Measurements from ENCODE around the gene MPL.

Gene MPL

GRCh38 chr1:43331688-43332087, 5.9 kb upstream of the MPL start:
- Histone ChIP-seq H3F3A (ENCODE audit: insufficient read depth) (no peaks in the 10 kb centered on the region), H3K9me2 (replicated peaks; ENCODE audit: insufficient read depth, low read length) (no peaks in the 10 kb centered on the region), H3K27me3 (ENCODE audit: low read length) (no peaks in the 10 kb centered on the region), H3K4me3 (ENCODE audit: insufficient read depth, low read length, poor library complexity, severe bottlenecking) (no peak overlapping the region), H3K9me3 (ENCODE audit: insufficient read depth, low read length) (no peaks in the 10 kb centered on the region; the same call in 1 of the 2 replicates), H4K20me1 (ENCODE audit: low read depth, low read length) (no peaks in the 10 kb centered on the region), H3K27ac (ENCODE audit: low read depth, low read length) (no peak overlapping the region), H3K4me2 (ENCODE audit: low read depth, low read length, poor library complexity, severe bottlenecking) (no peak overlapping the region), H3K36me3 (ENCODE audit: low read length) (no peaks in the 10 kb centered on the region), H3K79me2 (ENCODE audit: insufficient read depth, low read length) (no peaks in the 10 kb centered on the region), H3K9ac (ENCODE audit: low read length) (no peak overlapping the region), H2AFZ (ENCODE audit: low read depth, low read length, severe bottlenecking) (no peak overlapping the region)
- no peak for TF ChIP-seq EZH2phosphoT487 (conservative IDR thresholded peaks at IDR 0.05; ENCODE audit: low read length)
- TF ChIP-seq, protein P1, sequence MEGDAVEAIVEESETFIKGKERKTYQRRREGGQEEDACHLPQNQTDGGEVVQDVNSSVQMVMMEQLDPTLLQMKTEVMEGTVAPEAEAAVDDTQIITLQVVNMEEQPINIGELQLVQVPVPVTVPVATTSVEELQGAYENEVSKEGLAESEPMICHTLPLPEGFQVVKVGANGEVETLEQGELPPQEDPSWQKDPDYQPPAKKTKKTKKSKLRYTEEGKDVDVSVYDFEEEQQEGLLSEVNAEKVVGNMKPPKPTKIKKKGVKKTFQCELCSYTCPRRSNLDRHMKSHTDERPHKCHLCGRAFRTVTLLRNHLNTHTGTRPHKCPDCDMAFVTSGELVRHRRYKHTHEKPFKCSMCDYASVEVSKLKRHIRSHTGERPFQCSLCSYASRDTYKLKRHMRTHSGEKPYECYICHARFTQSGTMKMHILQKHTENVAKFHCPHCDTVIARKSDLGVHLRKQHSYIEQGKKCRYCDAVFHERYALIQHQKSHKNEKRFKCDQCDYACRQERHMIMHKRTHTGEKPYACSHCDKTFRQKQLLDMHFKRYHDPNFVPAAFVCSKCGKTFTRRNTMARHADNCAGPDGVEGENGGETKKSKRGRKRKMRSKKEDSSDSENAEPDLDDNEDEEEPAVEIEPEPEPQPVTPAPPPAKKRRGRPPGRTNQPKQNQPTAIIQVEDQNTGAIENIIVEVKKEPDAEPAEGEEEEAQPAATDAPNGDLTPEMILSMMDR (IDR thresholded peaks at IDR 0.05; ENCODE audit: insufficient read depth, low read length, poor library complexity, severe bottlenecking) = no peak

DNA sequence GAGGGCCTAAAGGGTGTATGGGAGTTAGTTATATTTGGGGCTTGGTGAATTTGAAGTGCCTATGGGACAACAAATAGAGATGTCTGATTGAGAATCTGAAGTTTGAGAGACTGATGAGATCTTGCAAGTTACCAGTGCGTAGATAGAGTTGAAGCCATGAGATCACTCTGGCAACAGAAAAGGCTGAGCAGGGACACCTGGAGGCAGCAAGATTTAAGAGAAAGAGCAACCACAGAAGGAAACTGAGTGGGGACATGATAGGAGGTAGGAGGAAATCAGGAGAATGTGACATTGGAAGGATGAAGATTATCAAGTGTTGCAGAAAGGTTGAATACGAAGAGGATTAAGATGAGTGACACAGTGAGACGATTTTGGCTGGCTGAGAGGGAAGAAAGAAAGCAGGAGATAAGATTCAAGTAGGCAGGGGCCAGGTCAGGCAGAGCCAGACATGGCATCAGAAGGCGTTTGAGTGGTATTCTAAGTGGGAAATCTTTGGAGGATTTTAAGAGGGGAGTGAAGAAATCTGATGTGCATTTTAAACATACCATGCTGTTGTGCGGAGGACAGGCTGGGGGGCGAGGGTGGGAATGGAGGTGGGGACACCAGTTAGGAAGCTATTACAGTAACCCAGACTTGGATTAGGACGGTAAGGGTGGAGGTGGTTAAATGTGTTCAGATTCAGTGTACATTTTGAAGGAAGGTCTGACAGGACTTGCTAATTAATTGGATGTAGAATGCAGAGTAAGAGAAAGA, 3.0 kb upstream of the MPL start:
- no peaks in the 10 kb centered on the region for H3F3A ChIP-seq (ENCODE audit: insufficient read depth)
- H2AFZ ChIP-seq (ENCODE audit: low read depth, low read length, severe bottlenecking) = no peak overlapping the region

GRCh38 chr1:43338001-43338400, 383 bp downstream of the MPL start:
- Histone ChIP-seq H3K36me3 (ENCODE audit: low read length) (no peaks in the 10 kb centered on the region), H3K79me2 (ENCODE audit: insufficient read depth, low read length) (no peaks in the 10 kb centered on the region), H3F3A (ENCODE audit: insufficient read depth) (no peaks in the 10 kb centered on the region), H3K9me3 (ENCODE audit: insufficient read depth, low read length) (no peaks in the 10 kb centered on the region), H3K27me3 (ENCODE audit: low read length) (no peaks in the 10 kb centered on the region), H3K4me2 (ENCODE audit: low read depth, low read length, poor library complexity, severe bottlenecking) (no peak overlapping the region), H3K27ac (ENCODE audit: low read depth, low read length) (no peak overlapping the region), H4K20me1 (ENCODE audit: low read depth, low read length) (no peaks in the 10 kb centered on the region), H3K9ac (ENCODE audit: low read length) (no peak overlapping the region), H2AFZ (ENCODE audit: low read depth, low read length, severe bottlenecking) (no peak overlapping the region), H3K4me3 (ENCODE audit: insufficient read depth, low read length, poor library complexity, severe bottlenecking) (no peak overlapping the region), H3K9me2 (replicated peaks; ENCODE audit: insufficient read depth, low read length) (no peaks in the 10 kb centered on the region)
- no peak for TF ChIP-seq EZH2phosphoT487 (conservative IDR thresholded peaks at IDR 0.05; ENCODE audit: low read length)
- TF ChIP-seq, protein P1 (IDR thresholded peaks at IDR 0.05; ENCODE audit: insufficient read depth, low read length, poor library complexity, severe bottlenecking) = no peak

More for the DNA sequence above, 3.0 kb upstream of the MPL start:
- no peaks in the 10 kb centered on the region for H3K9me2 ChIP-seq (replicated peaks; ENCODE audit: insufficient read depth, low read length)
- no peaks in the 10 kb centered on the region for H4K20me1 ChIP-seq (ENCODE audit: low read depth, low read length)
- no peak overlapping the region for H3K9ac ChIP-seq (ENCODE audit: low read length)
- H3K4me3 ChIP-seq (ENCODE audit: insufficient read depth, low read length, poor library complexity, severe bottlenecking) = no peak overlapping the region
- no peaks in the 10 kb centered on the region for H3K36me3 ChIP-seq (ENCODE audit: low read length)
- no peaks in the 10 kb centered on the region for H3K79me2 ChIP-seq (ENCODE audit: insufficient read depth, low read length)
- no peaks in the 10 kb centered on the region for H3K9me3 ChIP-seq (ENCODE audit: insufficient read depth, low read length)
- H3K4me2 ChIP-seq (ENCODE audit: low read depth, low read length, poor library complexity, severe bottlenecking) = no peak overlapping the region
- TF ChIP-seq EZH2phosphoT487 (conservative IDR thresholded peaks at IDR 0.05; ENCODE audit: low read length) = no peak
- TF ChIP-seq, protein P1 (IDR thresholded peaks at IDR 0.05; ENCODE audit: insufficient read depth, low read length, poor library complexity, severe bottlenecking) = no peak
- H3K27ac ChIP-seq (ENCODE audit: low read depth, low read length) = no peak overlapping the region
- no peaks in the 10 kb centered on the region for H3K27me3 ChIP-seq (ENCODE audit: low read length)

All from SU-DHL-6 (cell line).